Panc1 (cell line): Measurements from ENCODE around the gene PARD6G. TPM values are rescaled to one million over a fixed set of nuclear protein-coding genes. Genes with fewer than 3 reads are reported as not detected.

ENCODE experiments used
- ATAC-seq: fragments of 200-7000 bp; cut with Tn5 transposase; 2 replicates; pipeline ENCODE4 v1.9.1; 2020; ENCODE audit warnings: mild to moderate bottlenecking, moderate library complexity
- BruUV-seq: library from RNA; stranded (reverse); fragments of 400-500 nt; replicated peaks from 2 replicates; lab custom pipeline; 2021; lab: Mats Ljungman, UMichigan
- CTCF ChIA-PET: fragments of 300-600 bp; sonication (Branson Sonifier 250); formaldehyde crosslinking; loops from one replicate; lab custom pipeline; 2022; ENCODE audit warnings: antibody characterized with exemption; lab: Charles Lee
- POLR2A ChIA-PET: fragments of 300-600 bp; sonication (Branson Sonifier 250); formaldehyde crosslinking; loops from one replicate; lab custom pipeline; 2022; ENCODE audit warnings: antibody characterized with exemption; lab: Charles Lee
- DNase-seq: peaks from one replicate; pipeline ENCODE4 v3.0.0-alpha.2; 2010; ENCODE audit warnings: low read depth, low spot score
- H3K27ac ChIP-seq: 2 replicates; pipeline ENCODE4 v1.5.1; 2011; ENCODE audit warnings: mild to moderate bottlenecking, low read length, inconsistent platforms
- H3K27me3 ChIP-seq: fragments of 200-500 bp; sonication (Bioruptor generic); 2 replicates; pipeline ENCODE4 v1.6.0; 2014; ENCODE audit warnings: low read length, inconsistent platforms; ENCODE audit not compliant: control insufficient read depth, insufficient read depth
- H3K36me3 ChIP-seq: fragments of 200-500 bp; sonication (Bioruptor generic); 2 replicates; pipeline ENCODE4 v1.5.1; 2014; ENCODE audit warnings: inconsistent platforms, mild to moderate bottlenecking, low read length, moderate library complexity; ENCODE audit not compliant: control insufficient read depth, insufficient read depth
- H3K4me1 ChIP-seq: 2 replicates; pipeline ENCODE4 v1.5.1; 2011; ENCODE audit warnings: inconsistent platforms, mild to moderate bottlenecking, low read length, moderate library complexity; ENCODE audit not compliant: control insufficient read depth, insufficient read depth
- H3K4me3 ChIP-seq, 2 experiments: 2 replicates each; pipeline ENCODE4 v1.5.1; 2011 to 2012; ENCODE audit warnings: low read depth in 2 of 2, low read length in 2 of 2, mild to moderate bottlenecking in 2 of 2, inconsistent platforms in 1 of 2, moderate library complexity in 1 of 2
- H3K9me3 ChIP-seq: fragments of 200-500 bp; sonication (Bioruptor generic); 2 replicates; pipeline ENCODE4 v1.5.1; 2014; ENCODE audit warnings: low read depth, mild to moderate bottlenecking, inconsistent platforms, low read length, moderate library complexity; ENCODE audit not compliant: control insufficient read depth, insufficient read depth
- CTCF ChIP-seq: fragments of 450-650 bp; IDR thresholded peaks from 2 replicates; pipeline ENCODE4 v1.5.1; 2017; ENCODE audit warnings: mild to moderate bottlenecking
- POLR2AphosphoS5 ChIP-seq: IDR thresholded peaks from 2 replicates; pipeline ENCODE4 v1.6.1; 2012; ENCODE audit warnings: mild to moderate bottlenecking, low read depth, low read length, moderate library complexity
- SIN3A ChIP-seq: IDR thresholded peaks from 2 replicates; pipeline ENCODE4 v1.6.1; 2012; ENCODE audit warnings: low read depth, mild to moderate bottlenecking, low read length, moderate library complexity, borderline replicate concordance; ENCODE audit not compliant: insufficient read depth
- TCF7L2 ChIP-seq: IDR thresholded peaks from 2 replicates; pipeline ENCODE4 v1.6.1; 2011; ENCODE audit warnings: mild to moderate bottlenecking, low read depth, low read length, inconsistent platforms
- in situ Hi-C: cut with HindIII; loops from 2 replicates; pipeline ENCODE4 v1.10.0; 2016; ENCODE audit warnings: low sequenced_read_pairs, low pct_unique_long_range_greater_than_20kb
- intact Hi-C: fragments of 100-400 bp; cut with micrococcal nuclease; formaldehyde crosslinking; loops from one replicate; pipeline ENCODE4 v1.10.0; 2022; ENCODE audit not compliant: unreplicated experiment
- total RNA-seq: library from RNA; stranded (reverse); gene quantifications from one replicate; pipeline ENCODE4 v1.2.1, GENCODE V29; 2021; ENCODE audit not compliant: unreplicated experiment
- TF ChIP-seq, protein P1 (sequence below), 2 experiments: IDR thresholded peaks; 2 replicates each; pipeline ENCODE4 v1.6.1; 2011 to 2012; ENCODE audit warnings: low read depth in 2 of 2, control low read depth in 1 of 2, low read length in 1 of 2, mild to moderate bottlenecking in 1 of 2, moderate library complexity in 1 of 2; ENCODE audit not compliant: insufficient read depth in 1 of 2

The PARD6G gene
- total RNA-seq, 1 experiment from 2014 or later: 5.2 TPM

DNA sequence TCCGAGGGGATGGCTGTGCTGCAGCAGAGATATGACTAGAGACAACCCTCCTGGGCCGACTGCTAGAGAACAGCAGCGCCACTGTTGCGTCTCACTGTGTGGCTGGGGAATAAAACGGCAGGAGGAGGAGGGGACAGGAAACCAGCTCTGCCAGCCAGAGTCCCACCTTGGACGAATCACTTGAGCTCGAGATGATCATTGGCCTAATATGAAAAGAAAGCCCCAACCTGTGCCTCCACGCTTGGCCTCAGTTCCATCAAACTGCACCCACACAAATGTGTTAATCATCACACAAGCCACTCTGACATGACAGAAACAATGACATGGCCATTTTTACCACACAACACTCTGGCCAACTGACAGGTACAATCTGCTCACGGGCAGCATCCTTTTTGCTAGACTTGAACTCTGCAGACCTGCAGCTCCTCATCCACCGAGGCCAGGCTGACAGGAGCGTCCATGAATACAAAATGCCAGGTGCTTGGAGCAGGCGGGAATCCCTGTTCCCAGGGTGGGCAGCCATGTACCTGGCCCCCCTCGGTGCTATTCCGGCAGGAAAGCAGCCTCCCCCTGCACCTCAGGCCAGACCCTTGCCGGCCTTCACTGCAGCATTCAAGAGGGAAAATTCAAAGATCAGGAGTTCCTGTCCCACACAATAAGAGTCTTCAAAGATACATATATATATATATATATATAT is 52.3 kb downstream of the PARD6G start:
- no peak for ATAC-seq
- H3K27me3 ChIP-seq: no peaks in the 10 kb centered on the region; the same call in 1 of the 2 replicates
- intact Hi-C loops: no loop called here
- H3K27ac ChIP-seq: no peak overlapping the region
- peaks cover 2% of the 10 kb centered on the region; the same call in 1 of the 2 replicates for H3K4me1 ChIP-seq
- no peaks in the 10 kb centered on the region for H3K9me3 ChIP-seq
- TF ChIP-seq SIN3A: no peak
- TF ChIP-seq, protein P1, sequence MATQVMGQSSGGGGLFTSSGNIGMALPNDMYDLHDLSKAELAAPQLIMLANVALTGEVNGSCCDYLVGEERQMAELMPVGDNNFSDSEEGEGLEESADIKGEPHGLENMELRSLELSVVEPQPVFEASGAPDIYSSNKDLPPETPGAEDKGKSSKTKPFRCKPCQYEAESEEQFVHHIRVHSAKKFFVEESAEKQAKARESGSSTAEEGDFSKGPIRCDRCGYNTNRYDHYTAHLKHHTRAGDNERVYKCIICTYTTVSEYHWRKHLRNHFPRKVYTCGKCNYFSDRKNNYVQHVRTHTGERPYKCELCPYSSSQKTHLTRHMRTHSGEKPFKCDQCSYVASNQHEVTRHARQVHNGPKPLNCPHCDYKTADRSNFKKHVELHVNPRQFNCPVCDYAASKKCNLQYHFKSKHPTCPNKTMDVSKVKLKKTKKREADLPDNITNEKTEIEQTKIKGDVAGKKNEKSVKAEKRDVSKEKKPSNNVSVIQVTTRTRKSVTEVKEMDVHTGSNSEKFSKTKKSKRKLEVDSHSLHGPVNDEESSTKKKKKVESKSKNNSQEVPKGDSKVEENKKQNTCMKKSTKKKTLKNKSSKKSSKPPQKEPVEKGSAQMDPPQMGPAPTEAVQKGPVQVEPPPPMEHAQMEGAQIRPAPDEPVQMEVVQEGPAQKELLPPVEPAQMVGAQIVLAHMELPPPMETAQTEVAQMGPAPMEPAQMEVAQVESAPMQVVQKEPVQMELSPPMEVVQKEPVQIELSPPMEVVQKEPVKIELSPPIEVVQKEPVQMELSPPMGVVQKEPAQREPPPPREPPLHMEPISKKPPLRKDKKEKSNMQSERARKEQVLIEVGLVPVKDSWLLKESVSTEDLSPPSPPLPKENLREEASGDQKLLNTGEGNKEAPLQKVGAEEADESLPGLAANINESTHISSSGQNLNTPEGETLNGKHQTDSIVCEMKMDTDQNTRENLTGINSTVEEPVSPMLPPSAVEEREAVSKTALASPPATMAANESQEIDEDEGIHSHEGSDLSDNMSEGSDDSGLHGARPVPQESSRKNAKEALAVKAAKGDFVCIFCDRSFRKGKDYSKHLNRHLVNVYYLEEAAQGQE (IDR thresholded peaks at IDR 0.05; ENCODE audit: insufficient read depth in 1 of 2, low read depth in 2 of 2, low read length in 1 of 2): no peak
- no peak for TF ChIP-seq POLR2AphosphoS5
- TF ChIP-seq TCF7L2: no peak
- TF ChIP-seq CTCF: no peak
- POLR2A ChIA-PET: interaction anchor here (0.6 to 0.7 kb wide), 2 partner anchors 10 to 1537 kb away, joined by 3 read pairs; no protein-coding TSS in a partner anchor
- H3K4me3 ChIP-seq: no peak overlapping the region
- BruUV-seq: no TSS peak
- in situ Hi-C loops: no loop called here
- no peak for DNase-seq
- no peaks in the 10 kb centered on the region for H3K36me3 ChIP-seq
- CTCF ChIA-PET: interaction anchor here (0.6 kb wide), 1 partner anchor 437 kb away, joined by 4 read pairs; no protein-coding TSS in a partner anchor

DNA sequence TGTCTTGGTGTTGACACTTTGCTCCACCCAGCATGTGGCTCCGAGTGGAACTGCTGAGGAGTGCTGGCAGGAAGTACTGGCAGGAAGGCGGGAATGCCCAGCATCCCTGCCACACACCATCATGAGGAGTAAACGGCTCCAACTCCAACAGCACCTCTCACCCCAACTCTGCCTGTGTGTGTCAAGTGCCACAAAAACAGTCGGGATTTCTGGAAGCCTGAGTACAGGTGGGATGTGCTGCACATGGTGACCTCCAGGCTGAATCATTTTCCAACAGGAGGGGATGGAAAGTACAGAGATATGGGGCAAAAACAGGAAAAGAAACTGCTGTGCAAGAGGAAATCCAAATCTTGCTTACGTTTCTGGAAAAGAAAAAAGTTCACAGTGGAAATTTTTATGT is 53.6 kb downstream of the PARD6G start:
- POLR2A ChIA-PET: no interaction called here
- no peak for DNase-seq
- Histone ChIP-seq H3K27ac (no peak overlapping the region), H3K9me3 (no peaks in the 10 kb centered on the region), H3K4me1 (no peaks in the 10 kb centered on the region), H3K36me3 (no peaks in the 10 kb centered on the region), H3K27me3 (no peaks in the 10 kb centered on the region; the same call in 1 of the 2 replicates), H3K4me3 (no peak overlapping the region)
- TF ChIP-seq TCF7L2 (no peak), POLR2AphosphoS5 (no peak), SIN3A (no peak), CTCF (no peak)
- TF ChIP-seq, protein P1 (IDR thresholded peaks at IDR 0.05; ENCODE audit: insufficient read depth in 1 of 2, low read depth in 2 of 2, low read length in 1 of 2): no peak
- CTCF ChIA-PET: interaction anchor here (0.6 kb wide), 1 partner anchor 19 kb away, joined by 4 read pairs; no protein-coding TSS in a partner anchor
- intact Hi-C loops: no loop called here
- in situ Hi-C loops: no loop called here
- no peak for ATAC-seq
- BruUV-seq: no TSS peak
